Neuronal stem cell (in vitro differentiated cells): ENCODE data around the gene AFAP1.

Experiments used
- DNase-seq: peaks from one replicate; pipeline ENCODE4 v3.0.0-alpha.2; 2013; ENCODE audit warnings: low spot score
- H2AFZ ChIP-seq: one replicate; pipeline ENCODE4 v1.6.1; 2013; ENCODE audit warnings: mild to moderate bottlenecking, low read length, inconsistent platforms
- H2AK5ac ChIP-seq: 2 replicates; pipeline ENCODE4 v1.6.1; 2013; ENCODE audit warnings: low read depth, mild to moderate bottlenecking, inconsistent platforms, low read length, moderate library complexity, mixed read lengths
- H2BK120ac ChIP-seq: 2 replicates; pipeline ENCODE4 v1.6.1; 2013; ENCODE audit warnings: low read depth, mild to moderate bottlenecking, inconsistent platforms, low read length, moderate library complexity, mixed read lengths
- H2BK12ac ChIP-seq: one replicate; pipeline ENCODE4 v1.6.1; 2013; ENCODE audit warnings: low read length, inconsistent platforms
- H2BK15ac ChIP-seq: 2 replicates; pipeline ENCODE4 v1.6.1; 2013; ENCODE audit warnings: mild to moderate bottlenecking, low read length, inconsistent platforms, mixed read lengths
- H2BK5ac ChIP-seq: one replicate; pipeline ENCODE4 v1.6.1; 2013; ENCODE audit warnings: inconsistent platforms, mild to moderate bottlenecking, low read length, moderate library complexity
- H3K14ac ChIP-seq: one replicate; pipeline ENCODE4 v1.6.1; 2013; ENCODE audit warnings: low read length, inconsistent platforms
- H3K18ac ChIP-seq: 2 replicates; pipeline ENCODE4 v1.6.1; 2013; ENCODE audit warnings: low read length, inconsistent platforms
- H3K23ac ChIP-seq: 2 replicates; pipeline ENCODE4 v1.6.1; 2013; ENCODE audit warnings: low read depth, mild to moderate bottlenecking, mixed read lengths, low read length, inconsistent platforms; ENCODE audit not compliant: poor library complexity
- H3K27ac ChIP-seq: replicated peaks from 3 replicates; pipeline ENCODE4 v1.5.1; 2013; ENCODE audit warnings: low read length, inconsistent platforms
- H3K27me3 ChIP-seq, 3 experiments: 2 replicates each; pipeline ENCODE4 v1.6.1; 2013; ENCODE audit warnings: low read length in 3 of 3, mild to moderate bottlenecking in 2 of 3, inconsistent platforms in 1 of 3, low read depth in 1 of 3, mixed read lengths in 1 of 3, moderate library complexity in 1 of 3; ENCODE audit not compliant: control insufficient read depth in 3 of 3, insufficient read depth in 3 of 3
- H3K36me3 ChIP-seq, 2 donors: replicated peaks in 1 of 2; 2 replicates each; pipeline ENCODE4 v1.6.1; 2013; ENCODE audit warnings: low read length in 2 of 2; ENCODE audit not compliant: control insufficient read depth in 2 of 2, insufficient read depth in 2 of 2
- H3K4ac ChIP-seq: 2 replicates; pipeline ENCODE4 v1.6.1; 2013; ENCODE audit warnings: inconsistent platforms, mild to moderate bottlenecking, low read length, moderate library complexity
- H3K4me1 ChIP-seq, 2 donors: 1 replicate in 1 of 2; 2 replicates in 1 of 2; pipeline ENCODE4 v1.6.1; 2013; ENCODE audit warnings: low read length in 2 of 2, low read depth in 1 of 2; ENCODE audit not compliant: control insufficient read depth in 2 of 2, insufficient read depth in 1 of 2
- H3K4me2 ChIP-seq: one replicate; pipeline ENCODE4 v1.6.1; 2013; ENCODE audit warnings: mild to moderate bottlenecking, low read length, inconsistent platforms; ENCODE audit not compliant: insufficient read depth, poor library complexity, severe bottlenecking
- H3K4me3 ChIP-seq, 2 donors: 2 replicates each; pipeline ENCODE4 v1.5.1; 2013; ENCODE audit warnings: low read length in 2 of 2, mild to moderate bottlenecking in 2 of 2, inconsistent platforms in 1 of 2, moderate library complexity in 1 of 2
- H3K79me1 ChIP-seq: one replicate; pipeline ENCODE4 v1.6.1; 2013; ENCODE audit warnings: low read depth, mild to moderate bottlenecking, inconsistent platforms, low read length, moderate library complexity
- H3K9ac ChIP-seq: one replicate; pipeline ENCODE4 v1.6.1; 2013; ENCODE audit warnings: mild to moderate bottlenecking, low read depth, low read length, inconsistent platforms; ENCODE audit not compliant: poor library complexity
- H3K9me3 ChIP-seq, 2 donors: replicated peaks in 1 of 2; 2 replicates each; pipeline versions ENCODE3 to v1.6.1; 2013; ENCODE audit warnings: low read length in 2 of 2, mild to moderate bottlenecking in 2 of 2, inconsistent platforms in 1 of 2, low read depth in 1 of 2, mixed read lengths in 1 of 2, moderate library complexity in 1 of 2; ENCODE audit not compliant: control insufficient read depth in 2 of 2, insufficient read depth in 1 of 2
- H4K8ac ChIP-seq: one replicate; pipeline ENCODE4 v1.6.1; 2013; ENCODE audit warnings: low read depth, mild to moderate bottlenecking, inconsistent platforms, low read length, moderate library complexity
- H4K91ac ChIP-seq: one replicate; pipeline ENCODE4 v1.6.1; 2013; ENCODE audit warnings: low read length, low read depth, mild to moderate bottlenecking, inconsistent platforms; ENCODE audit not compliant: poor library complexity
- WGBS, 2 donors: extraction: QIAGEN DNeasy Blood & Tissue Kit; methylation state at CpG; one replicate each; pipeline ENCODE4 v1.1.7; 2013; ENCODE audit warnings: missing lambda C conversion rate in 2 of 2, mixed read lengths in 1 of 2; ENCODE audit not compliant: insufficient read length in 2 of 2, insufficient replicate concordance in 1 of 2; ENCODE audit errors: extremely low coverage in 2 of 2; 5-methylcytosine and 5-hydroxymethylcytosine counted together

AFAP1 gene

DNA sequence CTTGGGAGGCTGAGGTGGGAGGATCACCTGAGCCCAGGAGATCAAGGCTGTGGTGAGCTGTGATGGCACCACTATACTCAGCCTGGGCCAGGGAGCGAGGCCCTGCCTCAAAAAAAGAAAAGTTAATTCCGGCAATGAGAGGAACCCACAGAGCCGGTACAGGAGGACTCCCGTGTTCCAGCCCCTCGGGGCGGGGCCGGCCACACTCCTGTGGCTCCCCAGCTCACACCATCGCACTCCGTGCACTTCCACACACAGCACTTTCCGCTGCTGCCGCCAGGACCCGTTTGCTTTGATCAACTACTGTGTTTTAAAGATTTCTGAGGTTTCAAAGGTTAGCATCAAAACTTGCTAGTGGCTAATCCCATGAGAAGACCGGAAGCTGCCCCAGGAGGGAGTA, 171.7 kb downstream of the AFAP1 start:
- Histone ChIP-seq H3K18ac (no peak overlapping the region), H4K91ac (no peak overlapping the region), H3K27me3 (no peaks in the 10 kb centered on the region), H3K4me2 (no peak overlapping the region), H3K27ac (no peak overlapping the region), H2AK5ac (no peak overlapping the region), H3K14ac (no peak overlapping the region), H3K4me3 (no peak overlapping the region), H2BK15ac (no peak overlapping the region), H2BK5ac (no peak overlapping the region), H3K36me3 (peaks cover 9 to 24% of the 10 kb centered on the region in 2 donors), H3K79me1 (peaks cover 2% of the 10 kb centered on the region), H3K23ac (no peak overlapping the region), H3K4me1 (peaks cover 10 to 21% of the 10 kb centered on the region in 2 donors), H3K4ac (no peak overlapping the region), H4K8ac (no peak overlapping the region), H2AFZ (no peak overlapping the region), H2BK12ac (no peak overlapping the region), H3K9me3 (no peaks in the 10 kb centered on the region), H2BK120ac (no peak overlapping the region), H3K9ac (no peak overlapping the region)
- no peak for DNase-seq
- WGBS, 2 donors: no CpG with 5 or more reads among the region's 13 CpGs

DNA sequence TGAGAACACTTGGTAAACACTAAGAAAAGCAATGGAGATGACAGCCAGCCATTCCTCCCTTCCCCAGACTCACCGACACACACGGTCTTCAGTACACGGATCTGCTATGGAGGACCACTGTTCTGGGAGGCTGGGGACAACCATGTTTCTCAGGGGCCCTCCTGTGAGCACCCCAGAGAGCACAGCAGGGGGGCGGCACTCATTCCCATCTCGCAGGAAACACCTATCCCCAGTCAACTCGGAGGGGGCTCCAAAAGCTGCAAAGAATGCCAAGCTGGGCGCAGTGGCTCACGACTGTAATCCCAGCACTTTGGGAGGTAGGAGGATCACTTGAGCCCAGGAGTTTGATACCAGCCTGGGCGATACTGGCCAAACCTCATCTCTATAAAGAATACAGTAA, 172.1 kb downstream of the AFAP1 start:
- Histone ChIP-seq H4K8ac (no peak overlapping the region), H2BK12ac (no peak overlapping the region), H2AK5ac (no peak overlapping the region), H3K79me1 (peaks cover 2% of the 10 kb centered on the region), H2BK120ac (no peak overlapping the region), H3K23ac (no peak overlapping the region), H2BK15ac (no peak overlapping the region), H3K14ac (no peak overlapping the region), H3K36me3 (peaks cover 9 to 21% of the 10 kb centered on the region in 2 donors), H2BK5ac (no peak overlapping the region), H2AFZ (no peak overlapping the region), H3K4ac (no peak overlapping the region), H3K4me2 (no peak overlapping the region), H3K27ac (no peak overlapping the region), H3K18ac (no peak overlapping the region), H3K4me1 (peaks cover 10 to 21% of the 10 kb centered on the region in 2 donors), H3K4me3 (no peak overlapping the region), H4K91ac (no peak overlapping the region), H3K9ac (no peak overlapping the region), H3K27me3 (no peaks in the 10 kb centered on the region), H3K9me3 (no peaks in the 10 kb centered on the region)
- no peak for DNase-seq
- WGBS, 2 donors: no CpG with 5 or more reads among the region's 9 CpGs

DNA sequence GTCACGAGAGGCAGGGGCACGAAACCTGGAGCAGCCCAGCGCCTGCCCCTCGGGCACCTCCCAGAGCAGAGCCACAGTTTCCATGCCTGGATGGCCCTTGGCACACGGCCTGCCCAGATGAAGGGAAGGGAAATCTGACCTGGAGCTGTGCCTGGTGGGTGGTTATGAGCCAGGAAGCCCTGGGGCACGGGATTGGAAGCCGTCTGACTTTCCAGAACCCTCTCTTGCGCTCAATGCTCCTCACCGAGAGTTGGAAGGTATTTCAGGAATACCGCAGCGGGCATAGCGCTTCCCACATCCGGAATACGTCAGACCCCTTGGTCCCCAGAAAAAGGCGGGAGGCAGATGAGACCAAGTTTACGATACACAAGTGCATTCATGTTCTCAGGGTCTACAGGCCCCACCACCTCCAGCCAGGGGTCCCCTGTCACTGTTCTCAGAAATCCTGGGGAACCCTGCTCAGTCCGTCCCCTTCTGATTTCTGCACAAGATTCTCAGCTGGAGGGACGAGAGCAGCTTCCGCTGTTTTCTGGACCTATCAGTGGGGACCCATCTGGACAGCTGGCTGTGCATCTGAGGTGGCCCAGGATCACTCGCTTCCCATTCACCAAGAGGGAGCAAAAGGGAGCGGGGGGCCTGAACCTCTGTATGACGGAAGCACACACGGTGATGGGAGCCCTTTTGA, 172.9 kb downstream of the AFAP1 start:
- no peak overlapping the region for H4K8ac ChIP-seq
- no peak overlapping the region for H2BK12ac ChIP-seq
- no CpG with 5 or more reads among the region's 23 CpGs for whole genome bisulfite sequencing, 2 donors
- H3K4me1 ChIP-seq: peaks cover 10 to 21% of the 10 kb centered on the region in 2 donors
- no peak overlapping the region for H3K9ac ChIP-seq
- peaks cover 6 to 13% of the 10 kb centered on the region in 2 donors for H3K36me3 ChIP-seq
- no peak overlapping the region for H2AFZ ChIP-seq
- no peaks in the 10 kb centered on the region for H3K27me3 ChIP-seq
- H3K18ac ChIP-seq: no peak overlapping the region
- no peak overlapping the region for H2BK5ac ChIP-seq
- H3K4me3 ChIP-seq: no peak overlapping the region
- peaks cover 2% of the 10 kb centered on the region for H3K79me1 ChIP-seq
- H2BK120ac ChIP-seq: no peak overlapping the region
- no peaks in the 10 kb centered on the region for H3K9me3 ChIP-seq
- H2BK15ac ChIP-seq: no peak overlapping the region
- H4K91ac ChIP-seq: no peak overlapping the region
- no peak overlapping the region for H2AK5ac ChIP-seq
- H3K14ac ChIP-seq: no peak overlapping the region
- no peak overlapping the region for H3K4ac ChIP-seq
- no peak for DNase-seq
- H3K4me2 ChIP-seq: no peak overlapping the region
- no peak overlapping the region for H3K27ac ChIP-seq
- H3K23ac ChIP-seq: no peak overlapping the region

DNA sequence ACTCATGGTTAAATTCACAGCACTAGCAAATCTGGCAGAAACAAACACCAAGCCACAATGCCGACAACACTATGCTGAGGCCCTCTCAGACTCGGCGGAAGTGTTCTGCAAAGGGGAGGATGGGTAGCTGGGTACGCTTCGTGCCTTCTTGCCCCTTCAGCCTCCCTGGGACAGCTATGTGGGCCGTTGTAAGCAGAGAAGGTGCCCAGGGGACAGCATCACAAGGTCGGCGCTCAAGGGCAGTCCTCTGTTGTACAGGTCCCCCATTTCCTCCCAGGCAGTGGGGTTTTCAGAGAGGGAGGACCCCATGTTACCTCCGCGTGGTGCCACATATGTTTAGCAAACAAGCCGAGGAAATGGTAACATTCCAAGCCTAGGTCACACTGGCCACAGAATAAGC, 173.6 kb downstream of the AFAP1 start:
- H3K9me3 ChIP-seq: no peaks in the 10 kb centered on the region
- H3K4ac ChIP-seq: no peak overlapping the region
- H3K4me3 ChIP-seq: no peak overlapping the region
- no peak overlapping the region for H4K91ac ChIP-seq
- H2BK5ac ChIP-seq: no peak overlapping the region
- H3K4me1 ChIP-seq: peaks cover 10 to 20% of the 10 kb centered on the region in 2 donors
- H3K23ac ChIP-seq: no peak overlapping the region
- no peak overlapping the region for H4K8ac ChIP-seq
- no peak overlapping the region for H3K9ac ChIP-seq
- H3K27ac ChIP-seq: no peak overlapping the region
- H3K18ac ChIP-seq: no peak overlapping the region
- no peak overlapping the region for H2BK15ac ChIP-seq
- H3K36me3 ChIP-seq: peaks cover 6 to 10% of the 10 kb centered on the region in 2 donors
- H3K27me3 ChIP-seq: no peaks in the 10 kb centered on the region
- no peak overlapping the region for H2AK5ac ChIP-seq
- H3K14ac ChIP-seq: peak overlapping the region; percentile 9
- no peak for DNase-seq
- no peak overlapping the region for H2AFZ ChIP-seq
- peaks cover 2% of the 10 kb centered on the region for H3K79me1 ChIP-seq
- H2BK120ac ChIP-seq: no peak overlapping the region
- no peak overlapping the region for H3K4me2 ChIP-seq
- WGBS, 2 donors: no CpG with 5 or more reads among the region's 11 CpGs
- H2BK12ac ChIP-seq: no peak overlapping the region
